Stimulated activated CD8-positive, alpha-beta memory T cell treated with anti-CD3 and anti-CD28 coated beads, Interleukin-12 subunit alpha, Interleukin-12 subunit beta, amount 100 ng/mL, for 24 hours (primary cell): ENCODE data around the gene SGK1.

Experiments
- DNase-seq: peaks from one replicate; pipeline ENCODE4 v3.0.0-alpha.2; 2020; ENCODE audit errors: extremely low read depth

SGK1 gene

DNA sequence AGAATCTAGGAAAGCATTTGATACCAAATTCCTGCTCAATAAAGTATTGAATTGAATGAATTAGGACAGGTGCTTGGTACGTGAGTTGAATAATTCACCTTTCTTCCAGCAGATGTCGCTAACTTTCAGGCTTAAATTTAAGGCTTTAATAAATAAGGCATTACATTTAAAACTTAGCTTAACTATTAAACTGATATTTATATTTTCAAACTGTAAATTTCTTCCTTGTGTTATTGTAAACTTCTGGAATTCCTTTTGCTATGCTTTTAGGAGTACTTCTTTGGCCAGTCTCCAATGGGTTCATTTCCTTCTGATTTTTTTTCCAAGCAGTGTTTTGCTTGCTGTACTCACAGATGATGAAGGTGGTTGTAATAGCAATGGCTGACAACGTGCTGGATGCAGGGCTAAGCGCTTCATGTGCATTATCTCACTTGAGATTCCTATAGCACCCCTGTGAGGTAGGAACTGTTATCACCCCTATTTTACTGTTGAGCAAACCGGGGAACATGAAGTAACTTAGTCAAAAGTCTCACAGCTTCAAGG lies 194.2 kb downstream of the SGK1 start:
- DNase-seq, result no peak

DNA sequence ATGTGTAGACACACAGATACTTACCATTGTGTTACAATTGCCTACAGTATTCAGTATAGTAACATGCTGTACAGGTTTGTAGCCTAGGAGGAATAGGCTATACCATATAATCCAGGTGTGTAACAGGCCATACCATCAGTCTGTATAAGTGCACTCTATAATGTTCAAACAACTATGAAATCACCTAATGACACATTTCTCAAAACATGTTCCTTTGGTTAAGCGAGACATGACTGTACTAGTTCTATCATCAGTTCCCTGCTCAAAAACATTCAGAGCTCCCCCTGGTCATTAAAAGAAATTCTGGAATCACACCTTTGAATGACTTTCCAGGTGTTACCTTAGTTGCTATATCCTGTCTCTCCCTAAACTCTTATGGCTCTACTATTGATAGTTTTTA lies 195.1 kb downstream of the SGK1 start:
- no peak for DNase-seq

DNA sequence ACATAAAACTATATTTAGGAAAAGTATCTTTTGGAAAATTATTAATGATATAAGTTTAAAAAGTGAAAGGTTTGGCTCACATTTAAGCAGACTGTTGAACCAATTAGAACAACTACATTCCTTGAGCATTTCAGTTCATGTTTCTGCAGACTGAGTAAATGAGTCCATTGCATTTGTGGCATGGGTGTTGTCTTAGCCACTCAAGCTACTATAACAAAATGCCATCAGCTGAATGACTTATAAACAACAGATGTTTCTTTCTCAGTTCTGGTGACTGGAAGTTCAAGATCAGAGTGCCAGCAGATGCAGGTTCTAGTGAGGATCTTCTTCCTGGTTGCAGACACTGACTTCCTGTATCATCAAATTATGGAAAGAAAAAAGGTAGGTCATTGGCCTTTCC lies 198.4 kb downstream of the SGK1 start:
- no peak for DNase-seq
